HG03159 (cell line): ENCODE results near the gene CDC25C.
A peak's percentile ranks its signal among the peaks of the same experiment; 100 is the strongest.

Source experiments
- ATAC-seq: cut with Tn5 transposase; IDR thresholded peaks from one replicate; pipeline ENCODE4 v1.9.1; 2021; ENCODE audit warnings: mild to moderate bottlenecking, moderate library complexity; ENCODE audit not compliant: unreplicated experiment

The CDC25C gene

GRCh38 chr5:138331449-138332368 is at the start of gene CDC25C:
Gene CDC25C, minus strand, starts transcription at chr5:138331804. Its CDS starts 624 bp downstream, at chr5:138331180.
- ATAC-seq = peak; percentile 99

GRCh38 chr5:138372653-138373052 is 41.0 kb upstream of the CDC25C start:
- no peak for ATAC-seq

GRCh38 chr5:138372225-138372624 is 40.6 kb upstream of the CDC25C start:
- peak; percentile 70 for ATAC-seq

GRCh38 chr5:138371454-138371853 is 39.9 kb upstream of the CDC25C start:
- ATAC-seq = no peak

- no peak for ATAC-seq
Measured at GRCh38 chr5:138370537-138370936, 38.9 kb upstream of the CDC25C start.

GRCh38 chr5:138369706-138370105 is 38.1 kb upstream of the CDC25C start:
- ATAC-seq = no peak

GRCh38 chr5:138369261-138369660 is 37.7 kb upstream of the CDC25C start:
- no peak for ATAC-seq

GRCh38 chr5:138366632-138367382 is 35.2 kb upstream of the CDC25C start:
- no peak for ATAC-seq

- no peak for ATAC-seq
Measured at GRCh38 chr5:138364576-138364975, 33.0 kb upstream of the CDC25C start.

- no peak for ATAC-seq
Measured at GRCh38 chr5:138360941-138361452, 29.4 kb upstream of the CDC25C start.

GRCh38 chr5:138359621-138360020 is 28.0 kb upstream of the CDC25C start:
- no peak for ATAC-seq

GRCh38 chr5:138354926-138355378 is 23.3 kb upstream of the CDC25C start:
- ATAC-seq = peak; percentile 39

GRCh38 chr5:138354387-138354786 is 22.8 kb upstream of the CDC25C start:
- no peak for ATAC-seq

GRCh38 chr5:138353560-138354080 is 22.0 kb upstream of the CDC25C start:
- no peak for ATAC-seq

GRCh38 chr5:138352722-138353559 is 21.3 kb upstream of the CDC25C start:
- peak; percentile 39 for ATAC-seq

GRCh38 chr5:138352071-138352721 is 20.6 kb upstream of the CDC25C start, which contains the start of gene KDM3B:
Gene KDM3B, plus strand, starts transcription at chr5:138352685. Its CDS starts 111 bp downstream, at chr5:138352796.
- peak; percentile 65 for ATAC-seq

- ATAC-seq = no peak
Measured at GRCh38 chr5:138351517-138351916, 19.9 kb upstream of the CDC25C start.

- no peak for ATAC-seq
Measured at GRCh38 chr5:138351056-138351455, 19.5 kb upstream of the CDC25C start.

- no peak for ATAC-seq
Measured at GRCh38 chr5:138350563-138350890, 18.9 kb upstream of the CDC25C start.
